PFSK-1 (cell line): Measurements from ENCODE around the gene DTNA.

Experiments used
- FOXP2 ChIP-seq: optimal IDR thresholded peaks from 2 replicates; pipeline ENCODE3; 2011; ENCODE audit warnings: borderline replicate concordance, control low read depth, inconsistent platforms; ENCODE audit not compliant: insufficient read depth; ENCODE audit errors: extremely low read length, extremely low read depth
- POLR2AphosphoS5 ChIP-seq: IDR thresholded peaks from 2 replicates; pipeline ENCODE4 v1.6.1; 2012; ENCODE audit warnings: low read depth, mild to moderate bottlenecking, control low read depth, low read length, moderate library complexity
- SIN3A ChIP-seq: IDR thresholded peaks from 2 replicates; pipeline ENCODE4 v1.6.1; 2012; ENCODE audit warnings: mild to moderate bottlenecking, low read length, moderate library complexity, borderline replicate concordance; ENCODE audit not compliant: insufficient read depth
- TAF1 ChIP-seq: IDR thresholded peaks from 2 replicates; pipeline ENCODE4 v1.6.1; 2012; ENCODE audit warnings: low read length, control low read depth, borderline replicate concordance; ENCODE audit not compliant: insufficient read depth
- TF ChIP-seq, protein P1 (sequence below), 2 experiments: IDR thresholded peaks; 2 replicates each; pipeline versions ENCODE4 v1.6.1 to v1.8.0; 2011 to 2012; ENCODE audit warnings: low read depth in 2 of 2, low read length in 2 of 2, control low read depth in 1 of 2, inconsistent platforms in 1 of 2, mild to moderate bottlenecking in 1 of 2, moderate library complexity in 1 of 2; ENCODE audit not compliant: insufficient read depth in 1 of 2

The DTNA gene

GRCh38 chr18:34841891-34842290 is 131.8 kb downstream of the DTNA start:
- TF ChIP-seq, protein P1, sequence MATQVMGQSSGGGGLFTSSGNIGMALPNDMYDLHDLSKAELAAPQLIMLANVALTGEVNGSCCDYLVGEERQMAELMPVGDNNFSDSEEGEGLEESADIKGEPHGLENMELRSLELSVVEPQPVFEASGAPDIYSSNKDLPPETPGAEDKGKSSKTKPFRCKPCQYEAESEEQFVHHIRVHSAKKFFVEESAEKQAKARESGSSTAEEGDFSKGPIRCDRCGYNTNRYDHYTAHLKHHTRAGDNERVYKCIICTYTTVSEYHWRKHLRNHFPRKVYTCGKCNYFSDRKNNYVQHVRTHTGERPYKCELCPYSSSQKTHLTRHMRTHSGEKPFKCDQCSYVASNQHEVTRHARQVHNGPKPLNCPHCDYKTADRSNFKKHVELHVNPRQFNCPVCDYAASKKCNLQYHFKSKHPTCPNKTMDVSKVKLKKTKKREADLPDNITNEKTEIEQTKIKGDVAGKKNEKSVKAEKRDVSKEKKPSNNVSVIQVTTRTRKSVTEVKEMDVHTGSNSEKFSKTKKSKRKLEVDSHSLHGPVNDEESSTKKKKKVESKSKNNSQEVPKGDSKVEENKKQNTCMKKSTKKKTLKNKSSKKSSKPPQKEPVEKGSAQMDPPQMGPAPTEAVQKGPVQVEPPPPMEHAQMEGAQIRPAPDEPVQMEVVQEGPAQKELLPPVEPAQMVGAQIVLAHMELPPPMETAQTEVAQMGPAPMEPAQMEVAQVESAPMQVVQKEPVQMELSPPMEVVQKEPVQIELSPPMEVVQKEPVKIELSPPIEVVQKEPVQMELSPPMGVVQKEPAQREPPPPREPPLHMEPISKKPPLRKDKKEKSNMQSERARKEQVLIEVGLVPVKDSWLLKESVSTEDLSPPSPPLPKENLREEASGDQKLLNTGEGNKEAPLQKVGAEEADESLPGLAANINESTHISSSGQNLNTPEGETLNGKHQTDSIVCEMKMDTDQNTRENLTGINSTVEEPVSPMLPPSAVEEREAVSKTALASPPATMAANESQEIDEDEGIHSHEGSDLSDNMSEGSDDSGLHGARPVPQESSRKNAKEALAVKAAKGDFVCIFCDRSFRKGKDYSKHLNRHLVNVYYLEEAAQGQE (IDR thresholded peaks at IDR 0.05; ENCODE audit: insufficient read depth in 1 of 2, low read depth in 2 of 2, low read length in 2 of 2) = no peak

- TF ChIP-seq, protein P1 (IDR thresholded peaks at IDR 0.05; ENCODE audit: insufficient read depth in 1 of 2, low read depth in 2 of 2, low read length in 2 of 2) = no peak
- TF ChIP-seq SIN3A (no peak), POLR2AphosphoS5 (no peak), FOXP2 (no peak), TAF1 (no peak)
Measured at GRCh38 chr18:34844072-34844471, 134.0 kb downstream of the DTNA start.

- TF ChIP-seq SIN3A (no peak), FOXP2 (no peak), POLR2AphosphoS5 (no peak)
- TF ChIP-seq, protein P1 (IDR thresholded peaks at IDR 0.05; ENCODE audit: insufficient read depth in 1 of 2, low read depth in 2 of 2, low read length in 2 of 2) = no peak
Measured at GRCh38 chr18:34844732-34845459, 134.8 kb downstream of the DTNA start.

DNA sequence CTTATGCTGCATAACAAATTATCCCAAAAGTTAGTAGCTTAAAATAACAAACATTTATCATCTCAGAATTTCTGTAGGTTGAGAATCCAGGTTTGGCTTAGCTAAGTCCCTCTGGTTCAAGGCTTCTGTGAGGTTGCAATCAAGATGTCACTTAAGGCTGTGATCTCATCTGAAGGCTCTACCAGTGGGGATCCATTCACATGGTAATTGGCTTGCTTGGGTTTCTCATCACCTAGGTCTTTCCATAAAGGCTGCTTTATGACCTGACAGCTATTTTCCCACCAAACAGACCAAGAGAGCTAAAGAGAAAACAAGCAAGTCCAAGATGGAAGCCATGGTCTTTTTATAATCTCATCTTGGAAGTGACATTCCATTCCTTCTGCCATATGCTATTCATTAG is 137.3 kb downstream of the DTNA start:
- no peak for TF ChIP-seq TAF1
- TF ChIP-seq, protein P1 (IDR thresholded peaks at IDR 0.05; ENCODE audit: insufficient read depth in 1 of 2, low read depth in 2 of 2, low read length in 2 of 2) = no peak
- no peak for TF ChIP-seq FOXP2
- TF ChIP-seq SIN3A = no peak
- no peak for TF ChIP-seq POLR2AphosphoS5

DNA sequence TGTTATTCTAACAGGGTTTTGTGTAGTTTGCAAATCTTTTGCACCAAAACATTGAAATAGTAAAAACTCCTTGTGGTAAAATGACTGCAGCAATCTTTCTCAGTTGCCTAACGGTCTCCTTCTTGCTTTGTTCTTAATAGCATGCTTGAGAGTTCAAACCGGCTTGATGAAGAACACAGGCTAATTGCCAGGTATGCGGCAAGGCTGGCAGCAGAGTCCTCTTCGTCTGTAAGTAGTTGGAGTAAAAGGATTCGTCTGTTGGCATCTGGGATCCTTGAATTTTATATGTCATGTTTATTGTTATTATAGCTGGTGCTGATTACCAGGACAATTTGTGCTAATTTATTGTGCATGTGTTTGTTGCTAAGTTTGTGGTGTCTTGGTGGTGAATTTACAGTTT is 138.1 kb downstream of the DTNA start:
- TF ChIP-seq TAF1 (no peak), POLR2AphosphoS5 (no peak), SIN3A (no peak), FOXP2 (no peak)
- TF ChIP-seq, protein P1 (IDR thresholded peaks at IDR 0.05; ENCODE audit: insufficient read depth in 1 of 2, low read depth in 2 of 2, low read length in 2 of 2) = no peak
